NCI-H2171 treated with DMSO at 0.1 percent for 48 hours (cell line): ENCODE data around the gene VPS29.
A peak's percentile ranks its signal among the peaks of the same experiment; 100 is the strongest.
"Not testable (repeated sequence)": the region's sequence is repeated elsewhere in the genome, so short reads cannot be mapped to it uniquely, and the experiment has no call there.

Experiments
- DNase-seq: peaks from one replicate; lab custom pipeline; 2025; lab: John Stamatoyannopoulos, UW

Gene VPS29

GRCh38 chr12:110501752-110502738, at the start of gene VPS29, which contains the start of gene RAD9B:
Gene VPS29, minus strand, starts transcription at chr12:110502111. Its CDS starts 60 bp downstream, at chr12:110502051.
Gene RAD9B, plus strand, starts transcription at chr12:110502331. Its CDS starts 7 bp downstream, at chr12:110502338.
- peak; percentile 98 for DNase-seq

GRCh38 chr12:110550981-110551380, 49.1 kb upstream of the VPS29 start:
- no peak for DNase-seq

- DNase-seq, result no peak
These were observed 47.8 kb upstream of the VPS29 start for GRCh38 chr12:110549716-110550115.

GRCh38 chr12:110548678-110549077, 46.8 kb upstream of the VPS29 start:
- no peak for DNase-seq

GRCh38 chr12:110547090-110547489, 45.2 kb upstream of the VPS29 start:
- DNase-seq, result no peak

- no peak for DNase-seq
These were observed 44.4 kb upstream of the VPS29 start for GRCh38 chr12:110546339-110546738.

- no peak for DNase-seq
These were observed 43.9 kb upstream of the VPS29 start for GRCh38 chr12:110545812-110546211.

- DNase-seq, result not testable (repeated sequence)
These were observed 43.3 kb upstream of the VPS29 start for GRCh38 chr12:110545259-110545658.

GRCh38 chr12:110543965-110544364, 42.1 kb upstream of the VPS29 start:
- no peak for DNase-seq

GRCh38 chr12:110543252-110543959, 41.5 kb upstream of the VPS29 start:
- peak; percentile 72 for DNase-seq

- DNase-seq, result no peak
These were observed 38.1 kb upstream of the VPS29 start for GRCh38 chr12:110540048-110540447.

GRCh38 chr12:110538869-110539622, 37.1 kb upstream of the VPS29 start:
- no peak for DNase-seq

GRCh38 chr12:110537605-110538409, 35.9 kb upstream of the VPS29 start:
- no peak for DNase-seq

GRCh38 chr12:110536834-110537604, 35.1 kb upstream of the VPS29 start:
- DNase-seq, result no peak

GRCh38 chr12:110534811-110535210, 32.9 kb upstream of the VPS29 start:
- DNase-seq, result no peak

GRCh38 chr12:110533607-110534006, 31.7 kb upstream of the VPS29 start:
- no peak for DNase-seq

- DNase-seq, result no peak
These were observed 30.7 kb upstream of the VPS29 start for GRCh38 chr12:110532644-110533043.

GRCh38 chr12:110531741-110532333, 29.9 kb upstream of the VPS29 start:
- no peak for DNase-seq

GRCh38 chr12:110530511-110530910, 28.6 kb upstream of the VPS29 start:
- no peak for DNase-seq

- DNase-seq, result no peak
These were observed 26.4 kb upstream of the VPS29 start for GRCh38 chr12:110528277-110528839.
